ENCODE results near the gene POLN. TPM values are rescaled to one million over a fixed set of nuclear protein-coding genes. Genes with fewer than 3 reads are reported as not detected.

The POLN gene
- total RNA-seq, 2 donors from 2014 or later, result 2.8 to 2.9 TPM

DNA sequence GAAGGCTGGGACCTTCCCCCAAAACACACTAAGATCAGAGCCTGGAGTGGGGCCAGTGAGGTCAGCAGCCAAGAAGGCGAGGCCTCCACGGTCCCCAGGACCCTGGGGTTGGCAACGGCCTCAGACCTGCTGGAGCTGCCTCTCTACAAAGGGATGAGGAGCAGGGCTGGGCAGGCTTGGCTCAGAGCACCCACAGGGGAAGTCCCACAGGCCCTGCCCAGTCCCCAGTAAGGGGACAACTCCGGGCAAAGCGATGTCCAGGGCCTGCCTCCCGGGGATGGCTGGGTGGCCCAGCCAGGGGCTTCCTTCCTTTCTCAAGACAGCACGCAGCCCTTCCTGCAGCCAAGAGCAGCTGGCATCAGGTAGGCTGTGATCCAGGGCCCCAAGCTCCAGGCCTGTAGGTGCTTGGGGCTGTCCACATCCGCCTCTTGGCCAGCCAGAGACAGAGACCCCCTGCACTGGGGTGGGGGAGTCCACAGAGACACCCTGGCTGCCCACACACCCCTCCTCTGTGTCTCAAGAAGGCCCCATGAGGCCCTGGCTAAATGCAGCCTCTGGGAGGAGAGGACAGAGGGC, 14.3 kb upstream of the POLN start:
- Histone ChIP-seq H3K36me3 (ENCODE audit: control insufficient read depth, insufficient read depth, low read length) (peaks cover 31% of the 10 kb centered on the region), H3K9me3 (ENCODE audit: control insufficient read depth, low read length) (no peaks in the 10 kb centered on the region), H3K4me1 (ENCODE audit: control insufficient read depth, insufficient read depth, low read length) (peaks cover 10% of the 10 kb centered on the region), H3K27me3 (ENCODE audit: control insufficient read depth, insufficient read depth, low read length, poor library complexity, severe bottlenecking) (no peaks in the 10 kb centered on the region), H3K9ac (ENCODE audit: extremely low read depth, low read length, poor library complexity, severe bottlenecking) (no peak overlapping the region), H3K27ac (ENCODE audit: low read depth, low read length) (no peak overlapping the region), H3K4me3 (ENCODE audit: low read length) (no peak overlapping the region)
- TF ChIP-seq, protein P1, sequence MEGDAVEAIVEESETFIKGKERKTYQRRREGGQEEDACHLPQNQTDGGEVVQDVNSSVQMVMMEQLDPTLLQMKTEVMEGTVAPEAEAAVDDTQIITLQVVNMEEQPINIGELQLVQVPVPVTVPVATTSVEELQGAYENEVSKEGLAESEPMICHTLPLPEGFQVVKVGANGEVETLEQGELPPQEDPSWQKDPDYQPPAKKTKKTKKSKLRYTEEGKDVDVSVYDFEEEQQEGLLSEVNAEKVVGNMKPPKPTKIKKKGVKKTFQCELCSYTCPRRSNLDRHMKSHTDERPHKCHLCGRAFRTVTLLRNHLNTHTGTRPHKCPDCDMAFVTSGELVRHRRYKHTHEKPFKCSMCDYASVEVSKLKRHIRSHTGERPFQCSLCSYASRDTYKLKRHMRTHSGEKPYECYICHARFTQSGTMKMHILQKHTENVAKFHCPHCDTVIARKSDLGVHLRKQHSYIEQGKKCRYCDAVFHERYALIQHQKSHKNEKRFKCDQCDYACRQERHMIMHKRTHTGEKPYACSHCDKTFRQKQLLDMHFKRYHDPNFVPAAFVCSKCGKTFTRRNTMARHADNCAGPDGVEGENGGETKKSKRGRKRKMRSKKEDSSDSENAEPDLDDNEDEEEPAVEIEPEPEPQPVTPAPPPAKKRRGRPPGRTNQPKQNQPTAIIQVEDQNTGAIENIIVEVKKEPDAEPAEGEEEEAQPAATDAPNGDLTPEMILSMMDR (conservative IDR thresholded peaks at IDR 0.05), result no peak
- Mint-ChIP-seq H3K9me3 (no peaks in the 10 kb centered on the region), H3K36me3 (ENCODE audit: low read depth) (peaks cover 23% of the 10 kb centered on the region), H3K27me3 (ENCODE audit: insufficient read depth) (no peaks in the 10 kb centered on the region), H3K27ac (no peak overlapping the region), H3K4me1 (no peaks in the 10 kb centered on the region), H3K4me3 (no peak overlapping the region)
- WGBS, 2 experiments (ENCODE audit: insufficient coverage in 1 of 2, insufficient read length in 1 of 2), result 94% methylated on average over 3 to 8 of the region's 8 CpGs
- DNase-seq, result no peak

DNA sequence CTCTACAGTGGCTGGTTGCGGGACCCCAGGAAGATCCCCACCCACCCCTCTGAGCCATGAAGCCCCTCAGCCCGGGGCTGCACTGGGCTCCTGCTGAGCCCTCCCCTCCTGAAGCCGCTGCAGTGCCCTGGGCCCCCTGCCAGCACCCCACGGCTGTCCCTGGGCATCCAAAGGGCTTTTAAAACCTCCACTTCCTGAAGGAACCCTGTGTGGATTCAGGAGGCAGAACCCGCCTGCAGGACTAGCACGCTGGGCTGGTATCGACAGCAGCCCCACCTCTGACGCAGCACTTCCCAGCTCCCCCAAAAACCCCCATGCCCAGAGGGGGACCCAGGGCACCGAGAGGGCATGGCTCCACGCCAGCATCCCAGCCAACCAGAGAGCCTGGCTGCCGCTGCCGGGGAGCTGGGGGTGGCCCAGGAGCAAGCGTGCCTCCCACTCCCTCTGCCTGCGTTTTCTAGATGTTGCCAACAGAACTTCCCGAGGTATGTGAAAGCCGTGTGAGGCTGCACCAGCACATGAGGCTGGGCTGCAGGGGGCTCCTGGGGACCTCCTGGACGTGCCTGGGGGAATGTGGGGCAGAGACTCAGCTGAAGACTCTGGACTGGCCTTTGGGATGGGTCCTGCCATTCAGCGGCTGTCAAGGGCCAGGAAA, 13.7 kb upstream of the POLN start:
- Mint-ChIP-seq H3K4me1 (no peaks in the 10 kb centered on the region), H3K27ac (no peak overlapping the region), H3K36me3 (ENCODE audit: low read depth) (peaks cover 23% of the 10 kb centered on the region), H3K9me3 (no peaks in the 10 kb centered on the region), H3K27me3 (ENCODE audit: insufficient read depth) (no peaks in the 10 kb centered on the region), H3K4me3 (no peak overlapping the region)
- Histone ChIP-seq H3K27ac (ENCODE audit: low read depth, low read length) (no peak overlapping the region), H3K9ac (ENCODE audit: extremely low read depth, low read length, poor library complexity, severe bottlenecking) (no peak overlapping the region), H3K27me3 (ENCODE audit: control insufficient read depth, insufficient read depth, low read length, poor library complexity, severe bottlenecking) (no peaks in the 10 kb centered on the region), H3K9me3 (ENCODE audit: control insufficient read depth, low read length) (no peaks in the 10 kb centered on the region), H3K36me3 (ENCODE audit: control insufficient read depth, insufficient read depth, low read length) (peaks cover 31% of the 10 kb centered on the region), H3K4me1 (ENCODE audit: control insufficient read depth, insufficient read depth, low read length) (peaks cover 8% of the 10 kb centered on the region), H3K4me3 (ENCODE audit: low read length) (no peak overlapping the region)
- WGBS, 2 experiments (ENCODE audit: insufficient coverage in 1 of 2, insufficient read length in 1 of 2), result 91 to 92% methylated on average over 12 to 18 of the region's 18 CpGs
- TF ChIP-seq, protein P1 (conservative IDR thresholded peaks at IDR 0.05), result no peak
- DNase-seq, result peak; percentile 51

DNA sequence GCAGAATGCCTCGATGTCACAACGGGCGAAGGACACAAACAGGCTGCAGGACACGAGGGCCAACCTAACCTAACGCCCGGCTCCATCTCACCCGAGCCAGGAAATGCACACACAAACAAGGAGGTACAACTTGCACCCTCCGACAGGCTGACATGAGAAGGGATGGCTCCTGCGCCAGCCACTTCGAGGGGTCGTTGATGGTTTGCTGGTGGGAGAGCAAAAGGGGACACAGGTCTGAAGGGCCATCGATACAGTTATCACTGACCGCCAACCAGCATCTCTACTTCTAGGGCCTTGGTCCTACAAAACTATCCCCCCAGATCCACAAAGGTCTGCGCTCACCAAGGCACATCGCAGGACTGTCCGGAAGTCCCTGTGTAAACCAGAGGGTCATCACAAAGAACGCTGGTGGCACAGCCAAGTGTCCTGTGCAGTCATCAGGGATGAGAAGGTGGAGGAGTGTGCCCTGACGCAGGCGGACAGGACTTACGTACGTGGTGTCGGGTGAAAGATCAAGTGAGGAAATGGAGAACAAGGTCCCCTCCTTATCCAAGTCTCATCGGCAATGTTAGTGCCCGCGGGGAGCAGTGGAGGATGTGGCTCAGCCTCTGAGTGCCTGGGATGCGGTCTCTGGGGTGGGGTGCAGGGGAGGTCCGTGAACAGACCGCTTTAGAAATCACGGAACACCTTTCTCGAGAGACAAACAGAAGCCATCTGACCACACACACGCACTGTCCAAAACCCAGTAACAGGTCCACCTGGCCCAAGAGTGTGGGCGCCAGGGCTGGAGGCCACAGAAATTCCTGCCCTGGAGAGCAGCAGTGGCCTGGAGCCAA, 13.0 kb upstream of the POLN start:
- H3K27ac ChIP-seq (ENCODE audit: low read depth, low read length), result no peak overlapping the region
- H3K4me1 ChIP-seq (ENCODE audit: control insufficient read depth, insufficient read depth, low read length), result peaks cover under 1% of the 10 kb centered on the region
- H3K36me3 Mint-ChIP-seq (ENCODE audit: low read depth), result peaks cover 23% of the 10 kb centered on the region
- H3K27ac Mint-ChIP-seq, result no peak overlapping the region
- TF ChIP-seq, protein P1 (conservative IDR thresholded peaks at IDR 0.05), result no peak
- H3K9me3 ChIP-seq (ENCODE audit: control insufficient read depth, low read length), result no peaks in the 10 kb centered on the region
- no peaks in the 10 kb centered on the region for H3K27me3 Mint-ChIP-seq (ENCODE audit: insufficient read depth)
- peak; percentile 41 for DNase-seq
- no peak overlapping the region for H3K4me3 ChIP-seq (ENCODE audit: low read length)
- no peaks in the 10 kb centered on the region for H3K4me1 Mint-ChIP-seq
- no peaks in the 10 kb centered on the region for H3K27me3 ChIP-seq (ENCODE audit: control insufficient read depth, insufficient read depth, low read length, poor library complexity, severe bottlenecking)
- H3K9me3 Mint-ChIP-seq, result no peaks in the 10 kb centered on the region
- H3K9ac ChIP-seq (ENCODE audit: extremely low read depth, low read length, poor library complexity, severe bottlenecking), result no peak overlapping the region
- peaks cover 29% of the 10 kb centered on the region for H3K36me3 ChIP-seq (ENCODE audit: control insufficient read depth, insufficient read depth, low read length)
- no peak overlapping the region for H3K4me3 Mint-ChIP-seq
- WGBS, 2 experiments (ENCODE audit: insufficient coverage in 1 of 2, insufficient read length in 1 of 2), result 94 to 98% methylated on average over 16 to 32 of the region's 32 CpGs

All from endodermal cell (in vitro differentiated cells).